HG03571 (cell line): Measurements from ENCODE around the gene HPSE2.
A peak's percentile ranks its signal among the peaks of the same experiment; 100 is the strongest.

Experiments
- ATAC-seq: cut with Tn5 transposase; IDR thresholded peaks from one replicate; pipeline ENCODE4 v1.9.1; 2021; ENCODE audit not compliant: unreplicated experiment

Gene HPSE2

DNA sequence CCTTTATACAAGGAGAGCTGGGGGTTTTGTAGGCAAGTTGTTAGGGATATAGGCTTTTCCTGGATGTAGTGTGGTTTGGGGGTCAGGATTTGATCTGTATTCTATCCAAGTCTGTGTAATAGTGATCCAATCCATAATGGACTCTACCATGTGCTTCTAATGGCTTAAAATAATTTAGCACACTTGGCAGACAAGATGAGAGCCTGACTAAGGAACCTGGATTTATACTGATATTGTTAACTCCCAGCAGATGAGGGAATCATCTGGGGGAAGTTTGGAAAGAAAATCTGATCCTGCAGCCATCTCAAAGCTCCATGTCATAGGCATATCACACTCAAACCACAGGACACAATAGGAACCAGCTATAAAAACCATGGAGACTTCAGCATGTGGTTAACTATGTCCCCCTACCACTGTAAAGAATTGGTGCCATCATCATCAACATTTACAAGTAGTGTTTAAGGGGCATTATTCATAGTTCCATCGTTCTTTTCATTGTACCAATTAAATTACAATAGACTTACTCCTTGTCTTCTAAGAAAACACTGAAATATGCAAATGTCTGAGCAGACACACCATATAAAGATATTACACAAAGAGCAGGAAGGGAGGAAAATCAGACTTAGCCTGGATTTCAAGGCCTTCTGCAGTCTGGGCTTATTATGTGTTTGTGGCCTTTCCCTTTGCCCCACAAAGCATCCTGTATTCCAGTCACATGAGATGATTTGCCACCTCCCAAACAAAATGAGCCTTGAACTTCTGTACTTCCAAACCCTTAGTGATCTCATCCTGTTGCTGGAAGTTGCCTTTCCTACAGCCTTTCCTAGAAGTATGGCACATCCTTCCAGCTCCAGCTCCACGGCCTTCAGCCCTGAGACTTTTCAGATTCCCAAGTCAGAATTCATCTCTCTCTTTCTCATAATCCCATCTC lies 766.4 kb downstream of the HPSE2 start:
- no peak for ATAC-seq

DNA sequence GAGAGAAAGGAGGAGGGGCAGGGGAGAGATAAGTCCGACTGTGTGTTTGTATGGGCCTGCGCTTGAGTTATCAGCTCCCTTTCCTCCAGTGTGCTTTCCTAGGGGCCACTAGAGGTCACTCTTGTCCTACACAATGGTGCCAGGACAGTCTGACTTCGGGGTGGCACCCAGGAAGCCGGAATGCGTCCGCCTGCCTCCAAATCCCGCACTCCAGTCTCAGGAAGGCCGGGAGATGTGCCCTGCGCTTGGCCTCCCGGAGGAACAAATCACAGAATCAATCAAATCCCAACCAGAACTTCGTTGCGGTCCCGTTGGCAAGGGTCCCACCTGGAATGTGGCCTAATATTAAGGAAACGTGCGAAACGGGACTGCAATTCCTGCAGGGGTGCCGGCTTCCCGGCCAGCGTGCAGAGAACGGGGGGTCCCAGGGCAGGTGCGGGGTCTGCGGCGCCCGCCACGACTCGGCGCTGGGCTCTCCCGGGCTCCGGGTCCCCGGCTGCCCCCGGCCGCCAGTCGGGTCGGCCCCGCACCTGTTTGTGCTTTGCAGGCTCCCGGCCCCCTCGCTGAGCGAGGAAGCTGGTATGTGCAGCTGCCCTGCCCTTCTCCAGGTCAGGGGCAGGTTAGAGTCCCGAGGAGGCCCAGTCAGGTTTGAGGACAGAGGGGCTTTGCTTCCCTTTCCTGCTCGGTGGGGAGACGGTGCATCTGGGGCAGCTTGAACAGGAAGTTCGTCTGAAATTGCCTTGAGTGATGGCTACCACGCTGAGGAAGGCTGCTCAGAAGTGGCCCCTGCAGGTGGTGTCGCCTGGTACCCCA lies 767.9 kb downstream of the HPSE2 start:
- peak; percentile 85 for ATAC-seq

DNA sequence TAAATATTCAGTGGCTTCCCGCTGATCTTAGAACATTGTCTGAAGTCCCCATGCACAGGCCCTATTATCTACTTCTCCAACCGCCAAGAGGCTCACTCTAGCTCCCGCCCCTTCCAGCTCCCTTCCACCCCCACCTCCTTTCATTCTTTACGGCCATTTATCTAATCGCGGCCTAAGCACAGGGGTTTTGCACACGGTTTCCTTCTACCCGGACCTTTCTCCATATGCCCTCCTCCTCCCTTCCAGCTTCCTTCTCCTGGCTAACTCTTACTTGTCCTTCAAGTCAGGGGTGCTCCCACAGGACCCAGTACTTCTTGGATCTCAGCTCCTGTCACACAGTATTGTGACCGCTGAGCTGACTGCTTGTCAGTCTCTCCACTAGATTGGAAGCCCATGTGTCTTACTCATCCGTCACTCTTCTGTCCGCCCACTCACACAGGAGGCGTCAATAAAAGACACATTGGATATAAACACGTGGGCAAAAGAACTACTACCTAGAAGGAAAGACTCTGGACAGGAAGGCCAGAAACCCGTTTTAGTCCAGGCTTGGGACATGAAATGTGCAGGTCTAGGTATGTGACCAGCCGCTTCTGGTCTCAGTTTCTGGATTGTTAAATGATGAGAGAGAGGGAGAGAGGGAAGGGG lies 768.7 kb downstream of the HPSE2 start:
- no peak for ATAC-seq

DNA sequence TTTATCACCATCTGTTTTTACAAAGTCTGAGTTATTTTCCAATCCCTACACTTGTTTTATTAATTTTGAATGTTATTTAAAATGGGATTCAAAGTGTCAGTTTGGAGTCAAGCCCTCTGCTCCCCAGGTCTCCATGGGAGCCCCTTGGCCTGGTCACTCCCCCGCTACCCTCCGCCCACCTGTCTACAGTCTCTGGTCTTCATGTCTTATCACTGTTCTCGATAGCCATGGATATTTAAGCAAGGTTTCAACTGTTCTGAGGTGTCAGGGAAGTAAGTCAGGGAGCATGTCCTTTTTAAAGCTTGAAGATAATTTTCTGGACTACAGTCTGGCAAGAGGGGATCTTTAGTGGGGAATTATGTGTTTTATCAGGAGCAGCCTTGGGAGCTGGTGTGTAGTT lies 769.8 kb downstream of the HPSE2 start:
- no peak for ATAC-seq

DNA sequence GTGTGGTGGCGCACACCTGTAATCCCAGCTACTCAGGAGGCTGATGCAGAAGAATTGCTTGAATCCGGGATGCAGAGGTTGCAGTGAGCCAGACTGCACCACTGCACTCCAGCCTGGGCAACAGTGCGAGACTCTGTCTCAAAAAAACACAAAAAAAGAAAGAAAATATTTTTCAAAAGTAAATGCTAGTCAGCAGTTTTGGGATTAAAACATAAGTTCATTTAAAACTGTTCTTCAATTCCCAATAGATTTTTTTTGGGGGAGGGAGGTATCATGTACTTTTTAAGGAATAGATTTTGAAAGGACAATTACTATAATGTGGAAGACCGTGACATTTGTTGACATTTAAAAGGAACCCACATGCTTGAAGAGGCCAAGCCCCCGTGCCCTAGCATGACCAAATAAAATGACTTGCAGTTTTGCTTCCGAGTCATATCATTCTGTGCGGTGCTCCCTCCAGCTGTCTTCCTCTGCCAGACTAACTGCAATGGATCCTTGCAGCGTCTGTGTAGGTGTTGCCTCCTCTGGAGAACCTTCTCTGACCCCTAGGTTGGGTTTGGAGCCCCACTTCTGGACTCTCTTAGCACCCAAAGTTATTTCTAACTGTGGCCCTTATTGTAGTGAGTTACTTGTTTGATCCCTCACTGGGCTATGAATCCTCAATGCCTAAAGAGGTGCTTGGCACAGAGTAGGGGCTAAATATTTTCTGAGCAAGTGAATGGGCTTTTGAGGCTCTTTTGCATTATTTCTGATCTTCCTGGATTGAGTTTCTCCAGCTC lies 771.5 kb downstream of the HPSE2 start:
- ATAC-seq, result no peak

DNA sequence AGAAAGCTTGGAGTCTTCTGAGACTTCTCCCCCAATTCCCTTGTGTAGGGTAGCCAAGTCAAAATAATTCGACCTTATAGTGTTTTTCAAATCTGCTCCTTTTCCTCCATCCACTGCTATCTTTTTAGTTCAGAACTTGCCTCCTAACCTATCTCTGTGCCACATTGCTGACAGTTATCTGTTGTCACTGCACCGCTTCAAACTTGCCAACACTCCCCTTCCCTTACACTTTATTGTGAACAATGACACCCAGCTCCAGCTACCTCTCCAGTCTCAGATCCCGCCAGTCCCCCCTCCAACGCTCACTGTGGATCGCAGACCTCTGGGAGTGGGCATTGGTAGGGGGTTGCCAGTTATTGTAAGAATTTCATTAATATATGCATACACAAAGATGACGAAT lies 772.6 kb downstream of the HPSE2 start:
- no peak for ATAC-seq

DNA sequence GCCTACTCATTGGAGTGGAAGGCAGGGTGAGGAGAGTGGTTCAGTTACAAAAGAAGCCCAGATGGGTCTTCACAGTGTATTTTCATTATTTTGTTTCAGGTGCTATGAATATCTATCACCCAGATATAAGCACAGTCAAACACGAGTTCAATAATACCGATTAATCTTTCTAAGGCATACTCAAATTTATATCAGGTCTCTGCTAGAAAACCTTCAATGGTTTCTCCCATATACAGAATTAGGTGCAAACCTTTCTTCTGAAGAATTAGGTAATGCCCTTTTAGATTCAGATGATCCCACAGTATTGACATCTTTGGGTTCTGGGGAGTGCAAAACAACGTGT lies 774.2 kb downstream of the HPSE2 start:
- no peak for ATAC-seq

DNA sequence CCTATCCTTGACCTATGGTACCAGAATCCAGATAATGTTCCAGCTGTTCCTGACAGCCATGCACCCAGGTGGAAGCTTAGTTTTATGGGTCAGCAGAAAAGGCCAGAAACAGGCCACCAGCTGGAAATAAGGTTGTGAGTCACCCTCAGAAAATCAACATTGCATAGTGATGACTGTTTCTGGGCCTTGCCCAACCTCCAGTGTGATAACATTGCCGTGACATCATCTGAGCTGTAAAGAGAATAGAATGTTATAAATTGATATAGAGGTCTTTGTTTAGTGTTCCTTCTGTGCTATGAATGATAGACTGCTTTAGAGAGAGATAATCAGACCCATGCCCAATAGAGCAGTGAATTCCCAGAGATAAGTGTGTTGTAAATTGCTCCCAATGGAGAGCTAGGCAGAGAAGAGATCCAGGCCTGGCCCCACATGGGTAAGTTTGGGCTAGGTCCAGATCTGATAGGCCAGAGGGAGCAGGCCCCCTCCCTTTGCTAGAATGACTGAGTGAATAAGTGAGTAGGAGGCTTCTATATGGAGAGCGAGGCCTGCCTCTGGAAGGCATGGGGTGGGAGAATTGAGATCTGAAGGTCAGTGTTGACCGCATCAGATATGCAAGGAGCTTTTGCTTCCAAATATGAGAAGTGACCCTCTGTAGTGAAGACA lies 774.7 kb downstream of the HPSE2 start:
- ATAC-seq, result no peak

DNA sequence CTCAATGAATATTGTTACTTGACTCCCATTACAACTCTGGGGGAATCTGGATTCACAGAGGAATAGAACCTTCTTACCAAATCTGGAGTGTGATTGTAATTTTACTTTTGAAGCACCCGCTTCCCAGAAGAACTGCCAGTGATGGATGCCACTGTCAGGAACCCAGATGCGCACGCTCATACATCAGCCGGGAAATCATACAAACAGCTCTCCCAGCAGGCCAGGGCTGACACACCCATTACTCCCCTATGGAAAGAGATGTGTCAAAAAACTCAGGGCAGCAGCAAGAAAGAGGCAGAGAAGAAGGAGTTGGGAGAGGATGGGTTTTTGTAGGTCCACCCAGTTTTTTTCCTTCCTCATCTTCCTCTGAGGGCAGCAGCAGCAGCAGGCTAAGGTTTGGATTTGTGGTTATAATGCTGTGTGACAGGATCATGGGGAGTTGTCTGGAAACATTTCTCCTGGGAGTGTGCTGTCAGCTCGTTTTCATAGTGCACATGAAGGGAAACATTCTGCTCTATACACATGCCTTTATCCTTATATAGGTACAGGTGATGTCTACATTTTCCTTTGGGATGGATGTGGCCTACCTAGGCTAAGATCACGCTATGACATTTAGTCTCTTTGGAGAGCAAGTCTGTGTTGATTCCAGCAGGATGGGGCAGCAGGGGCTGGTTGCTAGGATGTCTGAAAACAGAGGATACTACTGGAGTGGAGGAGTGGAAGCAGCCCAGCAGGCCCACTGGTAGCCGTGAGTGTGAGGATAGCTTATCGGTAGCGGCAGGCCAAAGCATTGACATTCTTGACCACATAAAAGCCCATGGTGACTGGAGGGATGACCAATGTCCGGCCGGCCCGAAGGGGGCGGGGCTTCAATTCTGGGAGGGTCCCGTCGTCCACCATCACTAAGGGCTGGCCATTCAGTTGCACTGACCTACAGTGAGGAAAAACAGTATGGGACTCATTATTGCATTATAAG lies 776.6 kb downstream of the HPSE2 start:
- ATAC-seq, result no peak

DNA sequence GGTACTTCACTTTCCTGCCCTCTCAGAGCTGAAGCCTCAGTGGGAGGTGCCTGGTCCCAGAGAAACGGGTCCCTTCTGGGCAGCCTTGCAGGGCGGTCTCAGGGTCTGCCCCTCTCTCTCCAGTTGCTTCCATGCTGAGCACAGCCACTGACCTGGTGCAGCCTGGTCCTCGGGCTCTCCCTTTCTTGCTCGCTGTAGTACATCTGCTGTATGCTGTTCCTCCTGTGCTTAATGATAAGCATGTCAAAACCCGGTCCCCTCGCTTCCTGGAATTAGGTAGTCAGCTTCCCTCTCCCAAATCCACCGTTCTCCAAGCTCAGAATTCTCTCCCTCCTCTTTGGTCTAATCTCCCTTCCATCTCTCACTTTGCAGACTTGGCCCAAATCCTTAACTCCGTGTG lies 777.9 kb downstream of the HPSE2 start:
- ATAC-seq, result no peak

DNA sequence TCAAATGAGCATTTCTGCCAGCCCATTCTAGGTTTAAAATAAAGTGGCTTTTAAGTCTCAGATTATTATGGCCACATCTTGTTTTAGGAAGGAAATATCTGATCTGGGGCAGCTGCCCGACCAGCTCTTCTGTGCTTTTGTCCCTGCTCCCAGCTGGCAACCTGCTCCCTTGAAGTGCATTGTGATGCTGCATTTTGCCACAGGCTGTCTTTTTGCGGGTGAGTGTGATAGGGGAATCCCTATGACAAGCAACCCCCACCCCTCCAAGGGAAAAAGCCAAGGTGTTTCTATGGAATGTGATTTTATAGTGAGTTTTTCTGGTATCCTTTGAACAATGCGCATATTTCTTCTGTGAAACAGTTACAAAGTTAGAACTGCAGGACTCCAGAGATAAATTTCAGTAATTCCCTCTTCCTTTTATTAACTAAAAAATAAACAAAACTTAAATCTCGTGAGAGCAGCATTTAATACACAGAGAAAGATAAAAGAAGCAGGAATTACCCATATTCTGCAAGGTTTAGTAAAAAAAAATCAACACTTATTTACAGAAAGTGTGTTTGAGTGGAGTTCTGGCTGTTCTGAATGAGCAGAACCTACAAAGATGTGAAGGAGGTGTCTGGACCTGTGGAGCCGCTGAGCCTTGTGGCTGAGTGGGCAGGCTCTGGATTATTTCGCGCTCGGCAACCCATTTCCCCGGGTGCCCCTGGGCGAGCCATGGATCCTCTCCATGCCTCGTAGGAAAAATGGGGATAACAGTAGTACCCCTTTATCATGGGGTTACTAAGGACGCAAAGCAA lies 778.8 kb downstream of the HPSE2 start:
- no peak for ATAC-seq

DNA sequence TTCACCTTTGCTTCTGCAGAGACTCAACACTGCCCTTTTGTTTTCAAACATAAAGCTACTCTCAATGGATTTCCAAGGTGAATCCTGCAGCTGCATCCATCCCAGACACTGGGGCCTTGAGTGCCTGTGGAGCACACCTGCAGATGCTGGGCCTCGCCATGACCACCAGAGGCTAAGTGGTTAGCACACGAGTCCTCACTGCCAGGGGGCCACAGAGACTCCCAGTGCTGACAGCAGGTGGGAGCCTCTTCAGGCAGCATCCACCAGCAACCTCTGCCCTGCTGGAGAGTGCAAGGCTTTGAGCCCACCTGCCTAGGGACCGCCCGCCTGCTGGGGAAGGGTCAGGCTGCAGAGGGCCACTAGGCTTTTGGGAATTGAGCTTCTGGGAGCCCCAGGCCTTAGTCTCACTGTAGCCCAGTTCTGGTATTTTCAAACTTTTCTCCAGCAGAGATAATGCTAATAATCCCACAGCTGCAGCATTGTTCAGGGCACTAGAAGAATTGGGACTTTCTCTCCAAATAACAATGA lies 779.5 kb downstream of the HPSE2 start:
- ATAC-seq, result no peak

DNA sequence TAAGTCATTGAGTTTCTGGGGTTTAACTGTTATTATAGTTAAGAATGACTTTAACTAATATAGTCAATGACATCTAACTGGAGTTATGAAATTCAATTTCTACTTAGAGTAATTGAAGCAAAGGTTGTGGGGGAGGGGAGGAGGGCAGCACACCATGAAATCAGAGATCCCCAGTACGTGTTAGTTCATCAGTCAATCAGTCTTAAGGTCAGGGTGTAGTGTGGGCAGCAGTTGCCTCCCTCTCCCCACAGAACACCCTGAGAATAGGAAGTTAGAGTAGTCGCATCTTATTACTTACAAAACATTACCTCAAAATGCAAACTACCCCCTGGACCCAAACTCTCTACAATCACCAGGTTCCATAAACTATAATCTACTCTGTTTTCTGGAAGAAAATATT lies 781.9 kb downstream of the HPSE2 start:
- ATAC-seq, result no peak

DNA sequence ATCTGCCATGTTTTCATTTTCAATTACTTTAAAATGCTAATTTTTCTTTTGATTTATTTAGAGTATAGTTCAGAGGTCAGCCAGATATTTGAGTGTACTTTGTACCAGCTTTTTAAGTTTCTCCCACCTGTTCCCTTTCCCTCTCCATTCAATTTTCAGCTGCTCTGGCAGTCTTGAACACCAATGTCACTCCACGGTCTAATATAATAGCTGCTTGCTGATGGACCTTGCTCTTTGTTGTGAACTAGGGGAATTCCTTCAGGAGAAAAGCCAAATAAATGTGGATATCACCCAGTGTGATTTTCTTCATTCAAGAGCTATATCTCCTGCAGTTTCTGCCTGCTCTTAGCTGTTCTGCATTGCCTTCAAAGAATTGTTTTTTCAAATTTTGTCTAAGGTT lies 785.0 kb downstream of the HPSE2 start:
- no peak for ATAC-seq

DNA sequence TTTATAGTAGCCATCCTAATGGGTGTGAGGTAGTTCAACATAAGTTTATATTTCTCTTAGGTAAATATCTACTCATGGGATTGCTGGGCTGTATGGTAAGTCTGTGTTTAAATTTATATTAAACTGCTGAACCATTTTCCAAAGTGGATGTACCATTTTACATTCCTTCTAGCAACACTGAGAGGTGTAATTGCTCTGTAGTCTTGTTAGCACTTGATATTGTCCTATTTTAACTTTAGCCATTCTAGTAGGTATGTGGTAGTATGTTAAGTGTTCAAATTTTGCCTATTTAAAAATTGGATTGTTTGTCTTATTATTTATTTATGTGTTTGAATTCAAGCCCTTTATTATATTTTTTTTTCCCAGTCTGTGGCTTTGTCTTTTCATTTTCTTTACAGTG lies 786.4 kb downstream of the HPSE2 start:
- no peak for ATAC-seq

DNA sequence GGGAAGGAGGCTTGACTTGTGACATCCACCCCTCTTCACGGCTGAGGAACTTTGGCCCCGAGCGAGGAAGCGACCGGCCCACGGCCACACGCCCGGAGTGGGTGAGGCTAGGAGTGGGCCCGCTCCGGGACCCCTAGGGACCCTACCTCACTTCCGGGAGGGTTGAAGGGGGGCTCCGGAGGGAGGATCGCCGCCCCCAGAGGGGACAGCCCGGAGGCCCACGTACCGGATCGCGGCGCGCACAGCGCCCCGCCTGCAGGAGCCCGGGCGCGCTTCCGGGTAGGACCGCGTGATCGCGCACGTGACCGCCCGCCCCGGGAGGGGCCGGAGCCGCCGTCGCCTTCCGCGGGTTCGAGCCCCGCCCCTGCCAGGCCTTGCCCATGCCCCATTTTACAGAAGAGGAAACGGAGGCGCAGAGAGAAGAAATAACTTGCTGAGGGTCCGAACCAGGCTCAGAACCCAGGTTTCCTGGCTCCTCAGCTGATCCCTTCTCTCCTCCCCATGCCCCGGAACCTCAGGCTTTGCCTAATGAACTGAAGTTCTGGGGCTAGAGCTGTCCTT lies 788.9 kb downstream of the HPSE2 start, which contains the start of gene HPS1:
HPS1 (minus strand) TSS at position 275 of the 561 bp plus-strand sequence. CDS start 3,695 bp downstream, outside the sequence.
- peak; percentile 90 for ATAC-seq

DNA sequence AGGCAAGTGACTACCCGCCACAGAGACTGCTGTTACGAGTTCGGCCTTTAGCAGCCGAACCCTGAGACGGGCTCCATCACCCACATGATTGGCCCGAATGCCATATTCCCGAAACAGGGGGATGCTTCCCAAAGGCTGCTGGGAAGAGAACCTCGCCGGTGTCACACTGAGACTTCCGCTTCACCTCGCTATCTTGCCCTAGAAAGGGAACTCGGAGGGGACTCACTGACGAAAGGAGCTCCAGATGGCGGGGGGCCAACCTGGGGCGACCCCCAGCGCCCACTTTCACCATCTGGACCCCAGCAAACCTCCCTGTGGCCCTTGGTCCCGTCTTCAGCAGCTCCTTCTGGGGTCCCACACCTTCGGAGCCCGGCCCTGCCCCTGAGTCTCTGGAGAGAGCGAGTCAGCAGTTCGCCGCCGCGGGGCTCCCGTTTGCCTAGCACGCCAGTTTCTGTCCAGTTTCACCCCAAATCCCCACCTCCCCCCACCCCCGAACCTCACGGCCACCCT lies 789.4 kb downstream of the HPSE2 start:
- ATAC-seq, result peak; percentile 12
